Activated CD4-positive, CD25-positive, alpha-beta regulatory T cell treated with anti-CD3 and anti-CD28 coated beads, Interleukin-2, amount 50 U/mL, for 72 hours (primary cell): Measurements from ENCODE around the gene FILIP1L.

Source experiments
- DNase-seq: peaks from one replicate; pipeline ENCODE4 v3.0.0; 2021

Gene FILIP1L

GRCh38 chr3:99881121-99881524 lies 233.2 kb downstream of the FILIP1L start:
- no peak for DNase-seq

GRCh38 chr3:99879275-99879674 lies 235.0 kb downstream of the FILIP1L start:
- no peak for DNase-seq

GRCh38 chr3:99878005-99878404 lies 236.3 kb downstream of the FILIP1L start:
- DNase-seq: no peak

- no peak for DNase-seq
These were observed 237.2 kb downstream of the FILIP1L start for GRCh38 chr3:99877031-99877579.

GRCh38 chr3:99875929-99876841 lies 238.1 kb downstream of the FILIP1L start:
- DNase-seq: peak; percentile 65

GRCh38 chr3:99875581-99875928 lies 238.7 kb downstream of the FILIP1L start:
- DNase-seq: no peak

- DNase-seq: no peak
These were observed 239.9 kb downstream of the FILIP1L start for GRCh38 chr3:99874237-99875002.

- DNase-seq: no peak
These were observed 240.8 kb downstream of the FILIP1L start for GRCh38 chr3:99873269-99874102.

DNA sequence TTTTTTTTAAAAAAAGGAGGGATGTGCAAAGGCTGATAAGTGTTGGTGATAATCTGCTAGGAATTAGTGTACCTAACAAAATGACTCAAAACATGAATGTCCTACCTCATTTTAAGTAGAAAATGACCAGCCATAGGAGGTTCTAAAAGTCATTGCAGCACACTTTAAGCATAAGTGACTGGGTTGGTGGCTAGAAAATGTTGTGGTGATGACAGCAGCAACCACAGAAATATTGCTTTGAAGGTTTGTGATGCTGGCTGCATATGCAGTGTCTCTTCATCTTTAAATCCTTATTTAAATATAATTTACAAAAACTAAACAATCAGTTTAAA lies 241.4 kb downstream of the FILIP1L start:
- no peak for DNase-seq

GRCh38 chr3:99871231-99872045 lies 242.9 kb downstream of the FILIP1L start:
- DNase-seq: no peak

DNA sequence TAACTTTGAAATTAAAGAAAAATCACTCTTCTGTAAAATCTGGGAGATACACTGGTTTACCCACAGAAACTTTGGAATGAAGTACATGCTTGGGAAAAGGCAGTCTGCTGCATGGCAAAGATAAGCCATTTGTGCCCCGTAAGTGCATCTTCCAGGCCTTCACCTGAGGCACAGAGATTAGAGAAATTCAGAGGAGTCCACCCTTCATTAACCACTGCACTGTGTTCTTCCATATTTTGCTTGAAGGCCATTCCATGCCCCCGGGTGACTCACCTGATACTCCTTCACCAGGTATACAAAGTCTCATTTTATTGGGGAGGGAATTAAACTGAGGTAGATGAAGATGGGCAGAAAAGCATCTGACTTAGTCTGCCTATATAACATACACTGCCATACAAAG lies 243.6 kb downstream of the FILIP1L start:
- no peak for DNase-seq

DNA sequence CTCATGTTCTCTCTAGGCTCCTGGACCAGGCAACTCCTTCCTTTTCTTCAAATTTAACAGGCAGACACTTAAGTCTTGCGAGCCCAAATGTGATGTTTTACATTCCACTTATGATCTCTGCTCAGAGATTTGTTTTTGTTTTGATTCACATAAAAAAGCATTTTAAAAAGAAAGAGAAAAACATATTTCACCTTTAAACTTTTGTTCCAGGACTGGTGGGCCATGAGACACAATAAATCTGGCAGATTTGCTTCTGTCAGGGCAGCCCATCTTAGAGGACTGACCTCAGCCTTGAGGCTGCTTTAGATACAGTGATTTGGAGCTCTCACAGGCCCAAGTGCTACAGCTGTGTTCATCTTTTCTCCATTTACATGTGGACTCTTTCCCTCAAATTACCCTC lies 244.7 kb downstream of the FILIP1L start:
- DNase-seq: no peak

- DNase-seq: no peak
These were observed 246.0 kb downstream of the FILIP1L start for GRCh38 chr3:99868311-99868646.

DNA sequence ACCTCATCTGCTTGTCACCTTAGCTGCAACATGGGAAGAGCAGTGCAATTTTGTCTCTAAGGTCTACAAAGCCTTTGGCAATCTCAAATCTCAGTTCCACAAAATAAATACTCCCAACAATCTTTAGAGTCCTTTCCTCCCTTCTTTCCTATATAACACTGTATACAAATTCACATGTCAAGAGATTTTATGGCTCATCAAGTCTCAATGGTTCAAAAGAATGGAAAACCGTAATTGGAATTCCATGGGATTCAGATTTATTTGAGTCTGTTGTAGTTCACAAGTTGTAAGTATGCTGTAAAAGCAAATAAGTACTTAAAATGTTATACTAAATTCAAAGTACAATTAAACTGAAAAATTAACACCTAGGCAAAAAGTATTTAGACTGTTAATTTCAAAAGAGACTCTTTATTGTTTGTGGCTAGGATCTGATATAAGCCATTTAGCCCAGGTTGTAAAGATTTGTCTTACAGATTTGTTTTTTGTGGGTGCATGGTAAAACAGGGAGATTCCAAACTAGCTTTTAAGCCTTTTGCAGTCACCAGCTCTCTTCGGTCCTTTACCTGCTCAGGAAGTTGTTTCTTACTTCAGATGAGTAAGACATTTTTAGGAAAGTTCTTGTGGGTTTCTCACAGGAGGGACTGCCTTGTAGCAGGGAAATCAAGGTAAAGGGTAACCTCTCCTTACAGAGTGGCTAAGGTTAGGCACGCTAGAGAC lies 246.5 kb downstream of the FILIP1L start:
- no peak for DNase-seq

DNA sequence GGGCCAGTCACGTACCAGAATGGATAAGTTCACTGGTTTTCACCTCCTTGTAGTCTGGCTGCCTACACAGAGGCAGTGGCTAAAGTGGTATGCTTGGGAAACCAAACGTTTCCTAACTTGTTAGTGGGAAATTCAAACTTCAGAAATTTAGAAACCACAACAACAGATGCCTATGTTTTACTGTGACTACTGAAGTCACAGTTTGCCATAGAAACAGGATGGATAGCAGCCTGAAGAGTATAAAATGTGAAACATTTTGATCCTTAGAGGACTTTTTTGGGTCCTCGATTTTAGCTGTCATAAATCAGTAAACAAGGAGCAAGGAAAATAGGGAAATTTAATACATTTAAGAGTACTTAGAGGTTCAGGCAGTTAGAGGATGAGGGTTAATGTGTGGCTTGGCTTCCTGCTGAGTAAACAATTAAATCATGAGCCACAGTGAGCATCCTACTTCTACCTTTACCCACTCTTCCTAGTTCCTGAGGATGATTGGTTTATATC lies 248.0 kb downstream of the FILIP1L start:
- no peak for DNase-seq

DNA sequence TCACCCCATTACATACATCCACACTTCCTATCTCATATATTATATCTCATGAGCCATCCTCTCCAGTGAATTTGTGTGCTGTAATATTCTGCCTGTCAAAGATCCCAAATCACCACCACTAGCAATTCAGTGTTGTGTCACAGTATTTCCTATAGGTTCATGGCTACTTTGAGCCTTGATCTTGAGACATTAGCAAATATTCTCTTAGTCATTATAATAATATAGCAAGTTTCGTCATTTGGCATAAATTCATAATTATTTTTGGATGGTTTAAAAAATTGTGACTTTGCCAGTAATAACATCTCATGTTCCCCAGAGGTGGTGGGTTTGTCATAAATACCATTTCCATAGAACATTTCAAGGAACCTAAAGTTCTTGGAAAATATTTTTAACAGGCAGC lies 249.0 kb downstream of the FILIP1L start:
- no peak for DNase-seq

GRCh38 chr3:99864289-99864688 lies 250.0 kb downstream of the FILIP1L start:
- no peak for DNase-seq

- DNase-seq: no peak
These were observed 250.7 kb downstream of the FILIP1L start for GRCh38 chr3:99863588-99863987.

DNA sequence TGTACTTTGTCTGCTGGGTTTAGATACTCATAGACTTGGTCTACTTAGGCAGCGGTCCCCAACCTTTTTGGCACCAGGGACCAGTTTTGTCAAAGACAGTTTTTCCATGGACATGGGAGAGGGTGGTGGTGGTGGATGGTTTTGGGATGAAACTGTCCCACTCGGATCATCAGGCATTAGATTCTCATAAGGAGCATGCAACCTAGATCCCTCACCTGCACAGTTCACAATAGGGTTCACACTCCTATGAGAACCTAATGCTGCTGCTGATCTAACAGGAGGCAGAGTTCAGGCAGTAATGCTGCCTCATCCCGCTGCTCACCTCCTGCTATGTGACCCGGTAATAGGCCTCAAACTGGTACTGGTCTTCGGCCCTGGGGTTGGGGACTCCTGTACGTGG lies 251.3 kb downstream of the FILIP1L start:
- DNase-seq: no peak

DNA sequence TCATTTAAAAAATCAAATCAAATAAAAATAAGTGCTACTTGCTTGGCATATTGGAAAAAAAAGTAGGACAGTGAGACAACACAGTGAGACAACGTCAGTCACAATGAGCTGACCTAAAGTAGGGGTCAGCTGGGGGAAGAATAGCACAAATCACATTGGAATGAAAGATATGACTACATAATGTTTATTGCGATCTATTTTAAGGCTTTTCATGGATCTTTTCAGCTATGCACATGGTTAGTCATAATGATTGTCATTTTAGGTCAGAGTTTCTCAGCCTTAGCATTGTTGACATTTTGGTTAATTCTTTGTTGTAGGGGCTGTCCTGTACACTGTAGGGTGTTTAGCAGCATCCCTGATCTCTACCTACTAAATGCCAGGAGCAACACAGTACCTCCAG lies 252.1 kb downstream of the FILIP1L start:
- no peak for DNase-seq

- DNase-seq: no peak
These were observed 253.1 kb downstream of the FILIP1L start for GRCh38 chr3:99861216-99861615.
